DOHH2 (cell line): ENCODE data around the gene S100A14.

Experiments
- CTCF ChIP-seq: fragments of 200-600 bp; sonication (generic); IDR thresholded peaks from one replicate; pipeline ENCODE4 v1.5.1; 2014; ENCODE audit warnings: antibody characterized with exemption, mild to moderate bottlenecking, low read depth, low read length; ENCODE audit not compliant: poor library complexity, severe bottlenecking
- EZH2phosphoT487 ChIP-seq: fragments of 200-600 bp; sonication (generic); IDR thresholded peaks from 2 replicates; pipeline ENCODE4 v1.6.1; 2017; ENCODE audit warnings: borderline replicate concordance, mild to moderate bottlenecking, antibody characterized with exemption, low read length, moderate library complexity, mixed read lengths

- TF ChIP-seq CTCF (no peak), EZH2phosphoT487 (no peak)
These were observed 30.7 kb upstream of the S100A14 start for GRCh38 chr1:153646672-153647345.
